Heart left ventricle (tissue), 16 donors: ENCODE results near the gene MAML3. TPM values are rescaled to one million over a fixed set of nuclear protein-coding genes. Genes with fewer than 3 reads are reported as not detected.

ENCODE experiments used
- ATAC-seq, 4 donors: fragments of 200-7000 bp; cut with Tn5 transposase; one replicate each; pipeline ENCODE4 v1.9.1; 2020 to 2022; ENCODE audit warnings: moderate library complexity in 4 of 4, mild to moderate bottlenecking in 3 of 4, moderate number of reproducible peaks in 1 of 4
- DNase-seq, 5 donors: peaks; one replicate each; pipeline ENCODE4 v3.0.0-alpha.2; 2020
- H3K27ac ChIP-seq, 12 donors: fragments of 200-600 bp; sonication (generic) in 4 of 12; one replicate each; pipeline versions ENCODE4 v1.5.0 to v1.8.0; 2016 to 2022; ENCODE audit warnings: mild to moderate bottlenecking in 2 of 12
- H3K27me3 ChIP-seq, 9 donors: fragments of 200-600 bp; sonication (generic) in 2 of 9; one replicate each; pipeline versions ENCODE4 v1.5.1 to v1.8.0; 2016 to 2022; ENCODE audit warnings: mild to moderate bottlenecking in 3 of 9
- H3K36me3 ChIP-seq, 9 donors: fragments of 200-600 bp; sonication (generic) in 2 of 9; one replicate each; pipeline versions ENCODE4 v1.5.0 to v1.8.0; 2018 to 2022; ENCODE audit warnings: mild to moderate bottlenecking in 2 of 9
- H3K4me1 ChIP-seq, 12 donors: fragments of 200-600 bp; sonication (generic) in 4 of 12; one replicate each; pipeline versions ENCODE4 v1.5.0 to v1.8.0; 2016 to 2022; ENCODE audit warnings: mild to moderate bottlenecking in 3 of 12
- H3K4me3 ChIP-seq, 12 donors: fragments of 200-600 bp; sonication (generic) in 4 of 12; one replicate each; pipeline versions ENCODE4 v1.5.0 to v1.8.0; 2017 to 2022; ENCODE audit warnings: mild to moderate bottlenecking in 9 of 12, moderate library complexity in 4 of 12
- H3K9me3 ChIP-seq, 12 donors: fragments of 200-600 bp; sonication (generic) in 4 of 12; one replicate each; pipeline versions ENCODE4 v1.5.0 to v1.8.0; 2016 to 2022; ENCODE audit warnings: mild to moderate bottlenecking in 1 of 12
- CTCF ChIP-seq, 12 donors: fragments of 200-600 bp; sonication (generic) in 4 of 12; IDR thresholded peaks; one replicate each; pipeline versions ENCODE4 v1.5.0 to v1.8.0; 2018 to 2022; ENCODE audit warnings: antibody characterized with exemption in 12 of 12, mild to moderate bottlenecking in 5 of 12
- POLR2A ChIP-seq, 2 donors: fragments of 450-650 bp; IDR thresholded peaks; one replicate each; pipeline ENCODE4 v1.6.1; 2017; ENCODE audit warnings: antibody characterized with exemption in 2 of 2, mild to moderate bottlenecking in 2 of 2, moderate library complexity in 2 of 2
- WGBS, 4 donors: extraction: QIAGEN DNeasy Blood & Tissue Kit in 2 of 4; methylation state at CpG; one replicate each; pipeline versions ENCODE4 v1.1.5 to v1.1.7; 2013 to 2018; 5-methylcytosine and 5-hydroxymethylcytosine counted together
- intact Hi-C, 10 donors: fragments of 100-400 bp; cut with DNase I; formaldehyde crosslinking; loops; one replicate each; pipeline versions ENCODE4 v1.11.1 to v1.14.2; 2022
- polyA plus RNA-seq, 2 donors: library from polyadenylated mRNA; stranded (reverse); fragments of 200-250 nt; gene quantifications; one replicate each; pipeline ENCODE4 v1.2.3, GENCODE V29; 2013
- total RNA-seq, 9 donors: library from RNA; depleted of rRNA in 2 of 9; stranded (reverse); fragments of >200 nt in 2 of 9; fragmentation: NEBNext Ultra II Directional in 3 of 9; extraction: Animal tissue kit (Norgen Biotek cat#: 25700) in 3 of 9; gene quantifications; one replicate each; pipeline versions ENCODE4 v1.1.0 to v1.2.4, GENCODE V29; 2016 to 2023
- donor health status: ischemic (EF 13 %, LVEDD 7.1; RV severe dilation, severe dysfunction).
- donor health status: healthy with polysubstance abuse.
- donor health status: DM: no; HTN: yes; CAD: no.
- donor health status: DM: no; HTN: no; CAD: no.
- donor health status: ischemic (EF 25% LVEDD 6.9; RV normal size, moderate dysfunction).
- donor health status: ischemic (EF 25% LVEDD 5.7; RV mildly dilated, moderate dysfunction).
- donor health status: healthy.
- donor health status: DM: yes; HTN: yes; CAD: no.
- donor health status: ischemic (EF 35%, LVEDD 5.7; RV mildly dilated, moderate dysfunction).
- donor health status: nonischemic (EF 11% LVEDD 7.7; RV severe dilation, severe dysfunction).
- donor health status: DM: yes; HTN: yes; CAD: no.
- donor health status: PGD.
- donor health status: ischemic (EF 29% LVEDD 5.4; RV normal size, mild dysfunction).
- donor health status: nonischemic (EF 23%, LVEDD 6.1; RV moderate dilation, normal function).

Gene MAML3
- total and polyA plus RNA-seq, 11 donors: 0.76 to 5.9 (median 2.4) TPM

- Histone ChIP-seq H3K36me3 (peaks cover 0 to 40% (median 24%) of the 10 kb centered on the region in 9 donors), H3K4me3 (no peak overlapping the region), H3K27me3 (no peaks in the 10 kb centered on the region), H3K9me3 (no peaks in the 10 kb centered on the region), H3K4me1 (peaks cover 6 to 53% (median 35%) of the 10 kb centered on the region in 12 donors), H3K27ac (peak overlapping the region in 6 of 12 donors; percentile 0 to 35 (median 24))
- WGBS, 4 donors: 35 to 54% (median 42%) methylated on average over 6 of the region's 6 CpGs
- TF ChIP-seq POLR2A (IDR thresholded peaks at IDR 0.05): no peak
- no peak for TF ChIP-seq CTCF (IDR thresholded peaks at IDR 0.05)
- intact Hi-C loops: no loop called here
- peak in 3 of 5 donors; percentile 19 to 35 (median 28) for DNase-seq
- ATAC-seq: peak in 3 of 4 donors; percentile 35 to 69 (median 65)
Measured at GRCh38 chr4:139682741-139683151, 471.2 kb downstream of the MAML3 start.

DNA sequence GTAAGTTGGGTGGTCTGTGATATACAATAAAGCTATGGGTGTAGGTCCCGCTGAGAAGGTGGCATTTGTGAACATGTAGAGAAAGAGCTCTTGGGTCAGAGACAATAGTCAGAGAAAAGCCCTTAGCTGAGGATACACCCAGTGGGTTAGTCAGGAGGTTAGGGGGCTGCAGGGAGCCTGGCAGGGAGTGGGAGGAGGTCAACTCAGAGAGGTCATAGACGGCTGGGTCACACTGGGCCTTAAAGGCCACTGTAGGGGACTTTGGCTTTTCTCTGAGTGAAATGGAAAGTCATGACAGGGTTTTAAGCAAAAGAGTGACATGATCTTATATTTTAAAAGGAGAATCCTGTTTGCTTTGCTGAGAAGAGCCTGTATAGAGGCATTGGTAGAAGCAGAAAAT, 471.7 kb downstream of the MAML3 start:
- H3K36me3 ChIP-seq: peaks cover 0 to 40% (median 25%) of the 10 kb centered on the region in 9 donors
- no peaks in the 10 kb centered on the region for H3K27me3 ChIP-seq
- peak overlapping the region in 6 of 12 donors; percentile 0 to 35 (median 24) for H3K27ac ChIP-seq
- intact Hi-C loops: no loop called here
- DNase-seq (no peak), ATAC-seq (peak in 1 of 4 donors; percentile 23)
- peaks cover 4 to 49% (median 31%) of the 10 kb centered on the region in 12 donors for H3K4me1 ChIP-seq
- no peak overlapping the region for H3K4me3 ChIP-seq
- H3K9me3 ChIP-seq: no peaks in the 10 kb centered on the region
- TF ChIP-seq POLR2A (IDR thresholded peaks at IDR 0.05) (no peak), CTCF (IDR thresholded peaks at IDR 0.05) (no peak)
- WGBS, 4 donors: 67 to 81% (median 74%) methylated on average over 2 of the region's 2 CpGs

DNA sequence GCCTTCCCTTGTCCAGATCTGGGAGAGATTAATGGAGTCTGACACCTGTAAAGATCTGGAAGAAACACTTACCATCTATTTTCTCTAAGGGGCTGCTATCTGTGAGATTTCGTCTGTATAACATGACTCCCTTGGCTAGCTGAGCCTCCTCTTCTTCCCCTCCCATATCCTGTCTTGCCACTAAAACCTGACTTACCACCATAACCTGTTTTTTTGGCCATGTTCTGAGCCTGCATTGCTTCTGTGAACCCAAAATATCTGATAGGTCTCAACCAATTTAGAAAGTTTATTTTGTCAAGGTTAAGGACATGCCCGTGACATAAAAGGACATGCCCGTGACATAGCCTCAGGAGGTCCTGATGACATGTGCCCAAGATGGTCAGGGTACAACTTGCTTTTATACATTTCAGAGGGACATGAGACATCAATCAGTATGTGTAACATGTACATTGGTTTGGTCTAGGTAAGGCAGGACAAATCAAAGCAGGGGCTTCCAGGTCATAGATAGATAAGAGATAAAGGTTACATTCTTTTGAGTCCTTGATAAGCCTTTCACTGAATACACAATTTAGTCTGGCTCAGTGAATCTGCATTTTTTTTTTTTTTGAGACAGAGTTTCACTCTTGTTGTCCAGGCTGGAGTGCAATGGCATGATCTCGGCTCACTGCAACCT, 476.9 kb downstream of the MAML3 start:
- no peak for DNase-seq
- TF ChIP-seq POLR2A (IDR thresholded peaks at IDR 0.05): no peak

DNA sequence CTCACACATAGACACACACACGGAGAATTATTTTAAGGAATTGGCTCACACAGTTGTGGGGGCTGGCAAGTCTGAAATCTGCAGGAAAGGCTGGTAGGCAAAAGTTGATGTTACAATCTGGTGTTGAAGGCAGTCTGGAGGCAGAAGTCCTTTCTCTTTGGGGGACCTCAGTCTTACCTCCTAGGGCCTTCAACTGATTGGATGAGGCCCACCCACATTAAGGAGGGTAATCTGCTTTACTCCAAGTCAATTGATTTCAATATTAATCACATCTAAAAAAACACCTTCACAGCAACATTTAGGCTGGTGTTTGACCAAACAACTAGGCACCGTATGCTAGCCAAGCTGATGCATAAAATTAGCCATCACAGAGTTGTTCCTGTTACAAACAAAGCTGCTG, 477.6 kb downstream of the MAML3 start:
- intact Hi-C loops: no loop called here
- no peak overlapping the region for H3K4me3 ChIP-seq
- 58 to 77% (median 65%) methylated on average over 2 of the region's 2 CpGs for WGBS, 4 donors
- ATAC-seq (no peak), DNase-seq (no peak)
- H3K4me1 ChIP-seq: peaks cover 0 to 46% (median 12%) of the 10 kb centered on the region in 12 donors
- H3K27me3 ChIP-seq: no peaks in the 10 kb centered on the region
- H3K9me3 ChIP-seq: no peaks in the 10 kb centered on the region
- no peak for TF ChIP-seq CTCF (IDR thresholded peaks at IDR 0.05)
- TF ChIP-seq POLR2A (IDR thresholded peaks at IDR 0.05): no peak
- H3K36me3 ChIP-seq: peaks cover 0 to 49% (median 25%) of the 10 kb centered on the region in 9 donors
- H3K27ac ChIP-seq: peak overlapping the region in 1 of 12 donors; percentile 61

More for the DNA sequence above, 476.9 kb downstream of the MAML3 start:
- peaks cover 0 to 44% (median 25%) of the 10 kb centered on the region in 9 donors for H3K36me3 ChIP-seq
- H3K4me3 ChIP-seq: no peak overlapping the region
- intact Hi-C loops: no loop called here
- H3K27me3 ChIP-seq: no peaks in the 10 kb centered on the region
- peaks cover 0 to 48% (median 15%) of the 10 kb centered on the region in 12 donors for H3K4me1 ChIP-seq
- 75 to 81% (median 79%) methylated on average over 4 of the region's 4 CpGs for WGBS, 4 donors
- ATAC-seq: no peak
- H3K27ac ChIP-seq: no peak overlapping the region
- H3K9me3 ChIP-seq: no peaks in the 10 kb centered on the region
